Measurements from ENCODE around the gene PRXL2B.

DNA sequence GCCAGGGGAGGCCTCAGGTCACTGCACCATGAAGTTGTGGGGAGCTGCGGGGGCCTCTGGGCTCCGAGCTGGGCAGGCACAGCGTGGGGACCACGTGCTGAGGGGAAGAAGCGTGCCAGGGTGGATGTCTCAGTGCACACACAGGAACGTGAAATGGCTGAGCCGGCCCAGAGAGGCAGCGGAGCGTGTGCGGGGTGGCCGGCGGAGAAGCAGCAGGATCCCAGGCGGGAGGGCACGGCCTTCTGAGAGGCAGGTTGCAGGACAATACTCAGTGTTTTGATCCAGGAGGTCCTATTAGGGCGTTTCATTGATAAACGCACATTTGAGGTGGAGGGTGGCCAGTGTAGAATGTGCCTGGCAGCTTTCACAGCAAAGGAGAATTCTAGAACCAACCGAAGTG is 17.5 kb upstream of the PRXL2B start:
- TF ChIP-seq, protein P1, sequence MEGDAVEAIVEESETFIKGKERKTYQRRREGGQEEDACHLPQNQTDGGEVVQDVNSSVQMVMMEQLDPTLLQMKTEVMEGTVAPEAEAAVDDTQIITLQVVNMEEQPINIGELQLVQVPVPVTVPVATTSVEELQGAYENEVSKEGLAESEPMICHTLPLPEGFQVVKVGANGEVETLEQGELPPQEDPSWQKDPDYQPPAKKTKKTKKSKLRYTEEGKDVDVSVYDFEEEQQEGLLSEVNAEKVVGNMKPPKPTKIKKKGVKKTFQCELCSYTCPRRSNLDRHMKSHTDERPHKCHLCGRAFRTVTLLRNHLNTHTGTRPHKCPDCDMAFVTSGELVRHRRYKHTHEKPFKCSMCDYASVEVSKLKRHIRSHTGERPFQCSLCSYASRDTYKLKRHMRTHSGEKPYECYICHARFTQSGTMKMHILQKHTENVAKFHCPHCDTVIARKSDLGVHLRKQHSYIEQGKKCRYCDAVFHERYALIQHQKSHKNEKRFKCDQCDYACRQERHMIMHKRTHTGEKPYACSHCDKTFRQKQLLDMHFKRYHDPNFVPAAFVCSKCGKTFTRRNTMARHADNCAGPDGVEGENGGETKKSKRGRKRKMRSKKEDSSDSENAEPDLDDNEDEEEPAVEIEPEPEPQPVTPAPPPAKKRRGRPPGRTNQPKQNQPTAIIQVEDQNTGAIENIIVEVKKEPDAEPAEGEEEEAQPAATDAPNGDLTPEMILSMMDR (IDR thresholded peaks at IDR 0.05), result no peak
- TF ChIP-seq POLR2A (IDR thresholded peaks at IDR 0.05), result no peak

Measured in adrenal gland (tissue), 5 donors.